Measurements from ENCODE around the gene MKRN2OS.

The MKRN2OS gene

DNA sequence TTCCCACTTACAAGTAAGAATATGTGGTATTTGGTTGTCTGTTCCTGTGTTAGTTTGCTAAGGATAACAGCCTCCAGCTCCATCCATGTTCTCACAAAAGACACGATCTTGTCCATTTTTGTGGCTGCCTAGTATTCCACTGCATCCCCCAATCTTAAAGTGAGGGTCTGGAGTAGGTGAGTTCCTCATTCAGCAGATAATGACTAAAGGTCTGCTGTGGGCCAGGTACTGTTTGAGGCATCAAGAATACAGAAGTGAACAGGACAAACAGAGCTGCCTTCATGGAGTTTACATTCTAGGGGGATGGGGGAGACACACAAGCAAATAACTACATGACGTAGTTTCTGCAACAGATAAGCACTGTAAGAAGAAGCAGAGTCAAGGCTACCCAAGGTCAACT, 24.3 kb downstream of the MKRN2OS start:
- Histone ChIP-seq H3K36me3 (ENCODE audit: insufficient read depth, low read length) (peaks cover 33% of the 10 kb centered on the region), H2AFZ (ENCODE audit: low read depth, low read length) (no peak overlapping the region), H3K27me3 (ENCODE audit: insufficient read depth, low read length) (no peaks in the 10 kb centered on the region), H3K9me3 (ENCODE audit: low read length) (peaks cover 2% of the 10 kb centered on the region), H3K4me3 (ENCODE audit: low read length) (no peak overlapping the region), H3K4me1 (ENCODE audit: insufficient read depth, low read length) (no peaks in the 10 kb centered on the region)

- Histone ChIP-seq H2AFZ (ENCODE audit: low read depth, low read length) (no peak overlapping the region), H3K4me3 (ENCODE audit: low read length) (no peak overlapping the region), H3K9me3 (ENCODE audit: low read length) (peaks cover 2% of the 10 kb centered on the region), H3K4me1 (ENCODE audit: insufficient read depth, low read length) (no peaks in the 10 kb centered on the region), H3K36me3 (ENCODE audit: insufficient read depth, low read length) (peaks cover 41% of the 10 kb centered on the region), H3K27me3 (ENCODE audit: insufficient read depth, low read length) (no peaks in the 10 kb centered on the region)
Observed at GRCh38 chr3:12518261-12519028, 26.9 kb downstream of the MKRN2OS start.

- H3K9me3 ChIP-seq (ENCODE audit: low read length) = peaks cover 2% of the 10 kb centered on the region
- H2AFZ ChIP-seq (ENCODE audit: low read depth, low read length) = no peak overlapping the region
- peaks cover 37% of the 10 kb centered on the region for H3K36me3 ChIP-seq (ENCODE audit: insufficient read depth, low read length)
- H3K4me1 ChIP-seq (ENCODE audit: insufficient read depth, low read length) = no peaks in the 10 kb centered on the region
- no peaks in the 10 kb centered on the region for H3K27me3 ChIP-seq (ENCODE audit: insufficient read depth, low read length)
- no peak overlapping the region for H3K4me3 ChIP-seq (ENCODE audit: low read length)
Observed at GRCh38 chr3:12516873-12517272, 28.4 kb downstream of the MKRN2OS start.

GRCh38 chr3:12515631-12516030, 29.7 kb downstream of the MKRN2OS start:
- Histone ChIP-seq H3K9me3 (ENCODE audit: low read length) (no peaks in the 10 kb centered on the region), H3K4me1 (ENCODE audit: insufficient read depth, low read length) (no peaks in the 10 kb centered on the region), H3K27me3 (ENCODE audit: insufficient read depth, low read length) (no peaks in the 10 kb centered on the region), H3K4me3 (ENCODE audit: low read length) (no peak overlapping the region), H3K36me3 (ENCODE audit: insufficient read depth, low read length) (peaks cover 31% of the 10 kb centered on the region), H2AFZ (ENCODE audit: low read depth, low read length) (no peak overlapping the region)

DNA sequence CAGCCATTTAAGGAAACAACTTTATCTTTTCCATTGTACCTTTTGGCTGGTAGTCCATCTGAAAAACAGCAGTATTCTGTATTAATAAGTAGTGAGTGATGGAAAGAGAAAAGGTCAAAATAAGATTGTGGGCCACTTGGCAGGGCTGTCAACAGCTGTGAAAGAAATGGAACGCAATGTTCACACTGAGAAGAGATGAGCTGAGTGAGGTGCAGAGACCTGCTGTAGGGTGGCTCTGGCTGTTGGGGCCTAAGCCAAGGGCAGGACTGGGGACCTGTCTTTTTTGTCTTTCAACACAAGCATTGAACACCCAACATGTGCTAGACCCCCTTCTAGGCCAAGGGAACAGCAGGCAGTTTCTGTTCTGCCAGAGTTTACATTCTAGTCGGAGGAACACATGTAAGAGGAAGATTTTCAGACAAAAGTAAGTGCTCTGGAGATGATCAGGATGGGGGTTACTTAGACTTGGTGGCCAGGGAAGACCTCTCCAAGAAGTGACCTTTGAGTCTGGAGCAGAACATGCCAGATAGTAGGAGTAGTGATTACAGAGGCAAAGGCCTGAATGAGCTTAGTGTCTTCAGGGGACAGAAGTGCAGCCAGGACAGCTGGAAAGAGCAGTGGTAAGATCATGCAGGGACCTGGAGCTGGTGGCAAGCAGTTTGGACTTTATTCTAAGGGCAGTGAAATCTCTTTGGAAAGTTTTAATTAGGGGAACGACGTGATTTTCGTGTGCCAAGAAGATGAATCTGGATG, 31.4 kb downstream of the MKRN2OS start:
- no peaks in the 10 kb centered on the region for H3K27me3 ChIP-seq (ENCODE audit: insufficient read depth, low read length)
- H2AFZ ChIP-seq (ENCODE audit: low read depth, low read length) = no peak overlapping the region
- H3K9me3 ChIP-seq (ENCODE audit: low read length) = no peaks in the 10 kb centered on the region
- no peaks in the 10 kb centered on the region for H3K4me1 ChIP-seq (ENCODE audit: insufficient read depth, low read length)
- H3K4me3 ChIP-seq (ENCODE audit: low read length) = no peak overlapping the region
- peaks cover 31% of the 10 kb centered on the region for H3K36me3 ChIP-seq (ENCODE audit: insufficient read depth, low read length)

GRCh38 chr3:12512534-12513118, 32.7 kb downstream of the MKRN2OS start:
- Histone ChIP-seq H3K36me3 (ENCODE audit: insufficient read depth, low read length) (peaks cover 25% of the 10 kb centered on the region), H3K27me3 (ENCODE audit: insufficient read depth, low read length) (no peaks in the 10 kb centered on the region), H3K4me3 (ENCODE audit: low read length) (no peak overlapping the region), H2AFZ (ENCODE audit: low read depth, low read length) (no peak overlapping the region), H3K9me3 (ENCODE audit: low read length) (no peaks in the 10 kb centered on the region), H3K4me1 (ENCODE audit: insufficient read depth, low read length) (no peaks in the 10 kb centered on the region)

DNA sequence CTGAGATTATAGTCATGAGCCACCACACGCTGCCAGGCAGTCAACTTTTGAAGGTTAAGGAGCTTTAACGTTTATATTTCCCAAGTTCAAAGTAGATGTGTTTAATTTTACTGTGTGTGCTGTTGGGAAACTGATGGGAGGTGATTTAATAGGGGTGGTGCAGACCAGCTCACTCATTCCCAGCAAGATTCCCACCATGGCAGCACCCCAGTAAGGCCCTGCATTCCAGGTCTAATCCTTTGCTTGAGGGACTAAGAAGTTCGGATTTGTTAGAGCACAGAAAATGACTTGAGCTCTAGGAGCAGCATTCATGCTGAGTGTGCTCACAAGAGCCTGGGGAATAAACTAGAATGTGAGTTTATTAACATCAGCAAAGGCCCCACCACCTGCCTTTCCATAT, 35.8 kb downstream of the MKRN2OS start:
- no peak overlapping the region for H3K4me3 ChIP-seq (ENCODE audit: low read length)
- H3K9me3 ChIP-seq (ENCODE audit: low read length) = no peaks in the 10 kb centered on the region
- H3K27me3 ChIP-seq (ENCODE audit: insufficient read depth, low read length) = no peaks in the 10 kb centered on the region
- H2AFZ ChIP-seq (ENCODE audit: low read depth, low read length) = no peak overlapping the region
- no peaks in the 10 kb centered on the region for H3K4me1 ChIP-seq (ENCODE audit: insufficient read depth, low read length)
- H3K36me3 ChIP-seq (ENCODE audit: insufficient read depth, low read length) = peaks cover 43% of the 10 kb centered on the region

GRCh38 chr3:12508291-12508700, 37.0 kb downstream of the MKRN2OS start:
- Histone ChIP-seq H3K9me3 (ENCODE audit: low read length) (no peaks in the 10 kb centered on the region), H3K27me3 (ENCODE audit: insufficient read depth, low read length) (no peaks in the 10 kb centered on the region), H3K4me1 (ENCODE audit: insufficient read depth, low read length) (no peaks in the 10 kb centered on the region), H3K4me3 (ENCODE audit: low read length) (no peak overlapping the region), H3K36me3 (ENCODE audit: insufficient read depth, low read length) (peaks cover 50% of the 10 kb centered on the region), H2AFZ (ENCODE audit: low read depth, low read length) (no peak overlapping the region)

- Histone ChIP-seq H3K4me3 (ENCODE audit: low read length) (no peak overlapping the region), H2AFZ (ENCODE audit: low read depth, low read length) (no peak overlapping the region), H3K36me3 (ENCODE audit: insufficient read depth, low read length) (peaks cover 55% of the 10 kb centered on the region), H3K4me1 (ENCODE audit: insufficient read depth, low read length) (no peaks in the 10 kb centered on the region), H3K9me3 (ENCODE audit: low read length) (no peaks in the 10 kb centered on the region), H3K27me3 (ENCODE audit: insufficient read depth, low read length) (no peaks in the 10 kb centered on the region)
Observed at GRCh38 chr3:12507591-12508281, 37.6 kb downstream of the MKRN2OS start.

GRCh38 chr3:12506201-12506709, 39.0 kb downstream of the MKRN2OS start:
- Histone ChIP-seq H2AFZ (ENCODE audit: low read depth, low read length) (no peak overlapping the region), H3K9me3 (ENCODE audit: low read length) (no peaks in the 10 kb centered on the region), H3K36me3 (ENCODE audit: insufficient read depth, low read length) (peaks cover 56% of the 10 kb centered on the region), H3K27me3 (ENCODE audit: insufficient read depth, low read length) (no peaks in the 10 kb centered on the region), H3K4me3 (ENCODE audit: low read length) (no peak overlapping the region), H3K4me1 (ENCODE audit: insufficient read depth, low read length) (no peaks in the 10 kb centered on the region)

GRCh38 chr3:12503126-12503957, 42.0 kb downstream of the MKRN2OS start:
- Histone ChIP-seq H3K36me3 (ENCODE audit: insufficient read depth, low read length) (peaks cover 69% of the 10 kb centered on the region), H3K4me3 (ENCODE audit: low read length) (no peak overlapping the region), H2AFZ (ENCODE audit: low read depth, low read length) (no peak overlapping the region), H3K27me3 (ENCODE audit: insufficient read depth, low read length) (no peaks in the 10 kb centered on the region), H3K9me3 (ENCODE audit: low read length) (no peaks in the 10 kb centered on the region), H3K4me1 (ENCODE audit: insufficient read depth, low read length) (no peaks in the 10 kb centered on the region)

DNA sequence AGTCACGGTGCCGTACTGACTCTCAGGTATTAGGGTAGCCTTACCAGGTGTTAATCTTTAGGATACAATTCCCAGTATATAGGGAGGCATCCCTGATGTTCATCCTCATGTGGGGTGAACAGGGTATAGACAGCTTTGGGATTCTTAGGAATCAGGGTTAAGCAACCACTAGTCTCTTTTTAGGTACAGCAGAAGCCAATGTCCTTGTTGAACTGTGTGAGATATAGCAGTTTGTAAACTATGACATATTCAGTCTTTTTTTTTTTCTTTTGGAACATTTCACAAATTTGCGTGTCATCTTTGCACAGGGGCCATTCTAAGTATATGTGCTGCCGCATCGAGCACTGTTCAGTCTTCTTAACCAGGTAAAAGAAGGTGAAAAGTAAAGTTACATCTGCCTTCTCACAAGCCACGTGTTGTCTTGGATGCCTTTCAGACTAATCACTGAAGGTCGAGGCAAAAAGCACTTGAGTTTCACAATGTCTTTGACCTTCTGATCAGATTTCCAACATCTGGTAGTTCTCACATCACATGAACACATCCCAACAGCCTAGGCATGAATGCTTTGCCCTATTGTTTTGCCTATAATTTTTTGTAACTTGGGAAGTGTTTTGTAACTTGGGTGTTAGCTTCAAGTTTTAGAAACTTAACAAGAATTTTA, 43.8 kb downstream of the MKRN2OS start:
- H3K9me3 ChIP-seq (ENCODE audit: low read length) = no peaks in the 10 kb centered on the region
- peaks cover 82% of the 10 kb centered on the region for H3K36me3 ChIP-seq (ENCODE audit: insufficient read depth, low read length)
- H3K27me3 ChIP-seq (ENCODE audit: insufficient read depth, low read length) = no peaks in the 10 kb centered on the region

More for the DNA sequence above, 43.8 kb downstream of the MKRN2OS start:
- no peaks in the 10 kb centered on the region for H3K4me1 ChIP-seq (ENCODE audit: insufficient read depth, low read length)
- no peak overlapping the region for H3K4me3 ChIP-seq (ENCODE audit: low read length)
- H2AFZ ChIP-seq (ENCODE audit: low read depth, low read length) = no peak overlapping the region

All from neuron (in vitro differentiated cells).